Loucy (cell line): ENCODE measurements around the gene FAM168A.

ENCODE experiments used
- EZH2phosphoT487 ChIP-seq: fragments of 200-600 bp; IDR thresholded peaks from 2 replicates; pipeline ENCODE4 v1.6.1; 2018; ENCODE audit warnings: antibody characterized with exemption, mild to moderate bottlenecking, moderate library complexity, borderline replicate concordance
- TF ChIP-seq, protein P1 (sequence below): fragments of 200-600 bp; sonication (generic); conservative IDR thresholded peaks from 2 replicates; pipeline ENCODE4 v1.5.1; 2014; ENCODE audit warnings: mild to moderate bottlenecking, antibody characterized with exemption, low read length

- TF ChIP-seq, protein P1, sequence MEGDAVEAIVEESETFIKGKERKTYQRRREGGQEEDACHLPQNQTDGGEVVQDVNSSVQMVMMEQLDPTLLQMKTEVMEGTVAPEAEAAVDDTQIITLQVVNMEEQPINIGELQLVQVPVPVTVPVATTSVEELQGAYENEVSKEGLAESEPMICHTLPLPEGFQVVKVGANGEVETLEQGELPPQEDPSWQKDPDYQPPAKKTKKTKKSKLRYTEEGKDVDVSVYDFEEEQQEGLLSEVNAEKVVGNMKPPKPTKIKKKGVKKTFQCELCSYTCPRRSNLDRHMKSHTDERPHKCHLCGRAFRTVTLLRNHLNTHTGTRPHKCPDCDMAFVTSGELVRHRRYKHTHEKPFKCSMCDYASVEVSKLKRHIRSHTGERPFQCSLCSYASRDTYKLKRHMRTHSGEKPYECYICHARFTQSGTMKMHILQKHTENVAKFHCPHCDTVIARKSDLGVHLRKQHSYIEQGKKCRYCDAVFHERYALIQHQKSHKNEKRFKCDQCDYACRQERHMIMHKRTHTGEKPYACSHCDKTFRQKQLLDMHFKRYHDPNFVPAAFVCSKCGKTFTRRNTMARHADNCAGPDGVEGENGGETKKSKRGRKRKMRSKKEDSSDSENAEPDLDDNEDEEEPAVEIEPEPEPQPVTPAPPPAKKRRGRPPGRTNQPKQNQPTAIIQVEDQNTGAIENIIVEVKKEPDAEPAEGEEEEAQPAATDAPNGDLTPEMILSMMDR = no peak
- no peak for TF ChIP-seq EZH2phosphoT487
These were observed 42.3 kb downstream of the FAM168A start for GRCh38 chr11:73555615-73556014.
